Stimulated activated CD8-positive, alpha-beta memory T cell treated with anti-CD3 and anti-CD28 coated beads, Interleukin-12 subunit alpha, Interleukin-12 subunit beta, amount 100 ng/mL, for 4 hours (primary cell): ENCODE measurements around the gene LRP5.
"Not testable (repeated sequence)": the region's sequence is repeated elsewhere in the genome, so short reads cannot be mapped to it uniquely, and the experiment has no call there.

Experiments
- DNase-seq: peaks from one replicate; pipeline ENCODE4 v3.0.0-alpha.2; 2020; ENCODE audit warnings: low read depth

LRP5 gene

DNA sequence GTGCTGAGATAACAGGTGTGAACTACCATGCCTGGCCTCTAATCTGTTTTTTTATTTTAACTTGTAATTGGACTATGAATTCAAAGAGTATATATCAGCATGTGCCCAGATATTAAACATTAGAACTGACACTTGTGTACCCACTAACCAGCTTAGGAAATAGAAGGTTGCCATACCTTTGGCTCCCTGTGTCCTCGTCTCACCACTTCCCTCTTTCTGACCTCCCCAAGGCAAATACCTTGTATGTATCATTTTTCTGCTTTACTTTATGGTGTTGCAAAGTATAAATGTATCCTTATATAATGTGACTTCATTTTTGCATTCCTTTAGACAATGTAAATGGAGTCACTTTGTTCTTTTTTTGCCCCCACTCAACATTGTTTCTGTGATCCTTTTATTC lies 157.3 kb downstream of the LRP5 start:
- DNase-seq: no peak

DNA sequence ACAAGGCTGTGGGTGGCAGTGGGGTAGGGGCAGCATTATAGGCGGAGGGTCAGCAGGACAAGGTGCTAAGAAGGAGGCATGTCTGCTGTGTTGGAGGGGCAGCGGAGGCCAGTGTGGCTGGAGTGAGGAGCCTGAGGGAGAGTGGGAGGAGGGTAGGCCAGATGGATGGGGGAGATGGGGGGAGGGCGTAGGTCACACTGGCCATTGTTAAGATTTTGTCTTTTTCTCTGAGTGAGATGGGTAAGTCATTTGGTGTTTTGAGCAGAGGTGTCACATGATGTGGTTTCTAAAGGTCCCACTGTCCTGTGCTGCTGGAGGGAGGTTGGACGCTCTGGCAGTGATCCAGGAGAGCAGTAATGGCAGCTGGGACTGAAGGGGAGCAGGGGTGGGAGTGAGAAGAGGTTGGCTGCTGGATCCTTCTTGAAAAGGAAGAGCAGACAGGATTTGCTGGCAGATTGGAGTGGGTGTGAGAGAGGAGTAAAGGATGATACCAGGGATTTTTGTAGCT lies 158.0 kb downstream of the LRP5 start:
- DNase-seq: no peak

GRCh38 chr11:68471360-68472340 lies 159.3 kb downstream of the LRP5 start:
- DNase-seq: no peak

DNA sequence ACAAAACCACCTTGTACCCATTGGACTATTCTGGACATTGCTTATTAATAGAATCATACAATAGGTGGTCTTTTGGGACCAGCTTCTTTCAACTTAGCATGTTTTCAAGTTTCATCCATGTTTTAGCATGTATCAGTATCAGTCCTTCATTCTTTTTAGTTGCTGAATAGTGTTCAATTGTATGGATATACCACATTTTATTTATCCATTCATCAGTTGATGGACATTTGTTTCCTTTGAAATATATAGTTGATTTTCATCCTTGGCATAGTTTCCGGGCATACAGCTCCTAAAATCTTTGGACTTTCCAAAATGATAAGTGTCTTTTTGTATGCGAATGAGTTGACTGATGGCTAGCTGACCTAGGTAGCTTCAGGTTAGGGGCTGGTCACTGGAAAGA lies 160.4 kb downstream of the LRP5 start:
- DNase-seq: no peak

- no peak for DNase-seq
Observed at GRCh38 chr11:68473693-68474092, 161.3 kb downstream of the LRP5 start.

DNA sequence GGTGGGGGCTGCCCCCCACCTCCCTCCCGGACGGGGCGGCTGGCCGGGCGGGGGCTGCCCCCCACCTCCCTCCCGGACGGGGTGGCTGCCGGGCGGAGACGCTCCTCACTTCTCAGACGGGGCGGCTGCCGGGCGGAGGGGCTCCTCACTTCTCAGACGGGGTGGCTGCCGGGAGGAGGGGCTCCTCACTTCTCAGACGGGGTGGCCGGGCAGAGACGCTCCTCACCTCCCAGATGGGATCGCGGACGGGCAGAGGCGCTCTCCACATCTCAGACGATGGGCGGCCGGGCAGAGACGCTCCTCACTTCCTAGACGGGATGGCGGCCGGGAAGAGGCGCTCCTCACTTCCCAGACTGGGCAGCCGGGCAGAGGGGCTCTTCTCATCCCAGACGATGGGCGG lies 163.2 kb downstream of the LRP5 start:
- not testable (repeated sequence) for DNase-seq

- no peak for DNase-seq
Observed at GRCh38 chr11:68479390-68479789, 167.0 kb downstream of the LRP5 start.

DNA sequence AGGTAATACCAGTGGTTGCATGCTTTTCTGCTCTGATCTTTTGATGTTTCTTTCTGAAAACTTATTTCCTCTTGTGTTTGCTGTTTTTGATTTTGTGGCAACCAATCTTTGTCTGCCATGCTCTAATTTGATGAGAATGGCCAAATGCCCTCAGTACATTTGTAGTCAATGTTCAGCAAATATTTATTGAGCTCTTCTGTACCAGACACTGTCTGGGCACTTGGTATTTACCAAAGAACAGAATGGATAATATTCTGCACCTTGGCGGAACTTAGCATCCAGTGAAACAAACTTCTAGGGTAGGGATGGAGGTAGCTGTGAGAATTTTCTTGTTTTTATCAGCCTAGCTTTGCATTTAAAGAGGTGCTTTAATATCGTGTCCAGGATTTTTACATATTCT lies 167.8 kb downstream of the LRP5 start:
- no peak for DNase-seq

DNA sequence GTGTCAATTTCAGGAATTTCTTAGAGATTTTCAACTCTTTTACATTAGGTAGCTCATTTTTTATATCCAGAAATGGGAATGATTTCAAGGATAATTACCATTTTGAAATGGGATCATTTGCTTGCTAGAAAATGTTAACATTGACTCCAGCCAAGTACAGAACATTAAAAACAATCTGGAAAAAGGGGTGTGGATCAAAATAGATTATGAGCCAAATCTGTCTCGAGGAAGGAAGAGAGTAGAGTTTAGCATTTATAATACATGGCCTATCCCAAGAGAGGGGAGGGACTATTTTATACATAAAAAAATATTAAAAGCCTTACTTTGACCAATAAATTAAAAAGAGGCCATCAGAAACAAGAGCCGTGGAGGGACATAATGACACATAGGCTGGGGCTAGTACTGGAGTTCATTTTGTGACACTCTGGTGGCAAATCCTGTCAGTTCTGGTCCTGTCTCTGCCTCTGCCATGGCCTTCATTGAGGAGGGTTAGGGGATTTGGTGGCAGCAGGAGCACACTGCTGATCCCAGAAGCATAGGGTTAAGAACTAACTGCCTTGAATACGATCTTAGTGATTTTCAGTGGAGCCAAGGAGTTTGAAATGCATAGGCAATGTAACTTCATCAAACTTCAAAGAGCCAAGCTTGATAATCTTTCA lies 168.6 kb downstream of the LRP5 start:
- no peak for DNase-seq

DNA sequence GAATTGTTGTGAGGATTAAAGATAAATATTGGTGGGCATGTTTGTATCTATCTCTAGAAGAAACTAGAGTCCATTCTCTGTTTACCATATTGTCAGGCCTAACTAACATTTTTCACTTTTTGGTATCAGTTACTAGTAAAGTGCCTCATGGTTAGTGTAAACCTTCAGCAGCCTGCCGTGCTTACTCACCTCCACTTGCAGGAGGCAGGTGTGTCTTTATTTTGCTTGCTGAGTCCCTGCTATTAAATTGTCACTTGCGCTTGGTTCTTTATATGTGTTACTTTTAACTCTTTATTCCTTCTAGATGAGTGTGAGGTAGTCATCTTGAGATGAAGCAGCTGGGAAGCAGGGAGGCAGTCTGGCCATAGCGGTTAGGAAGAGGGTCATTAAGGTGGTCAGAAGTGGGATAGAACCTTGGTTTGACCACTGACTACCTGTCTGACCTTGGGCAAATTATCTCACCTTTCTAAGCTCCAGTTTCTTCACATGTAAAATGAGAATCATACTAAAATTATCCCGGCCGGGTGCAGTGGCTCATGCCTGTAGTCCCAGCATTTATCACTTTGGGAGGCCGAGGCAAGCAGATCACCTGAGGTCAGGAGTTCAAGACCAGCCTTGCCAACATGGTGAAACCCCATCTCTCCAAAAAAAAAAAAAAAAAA lies 169.3 kb downstream of the LRP5 start:
- no peak for DNase-seq

GRCh38 chr11:68488623-68489022 lies 176.2 kb downstream of the LRP5 start:
- no peak for DNase-seq

- DNase-seq: no peak
Observed at GRCh38 chr11:68495220-68495729, 182.9 kb downstream of the LRP5 start.

- DNase-seq: no peak
Observed at GRCh38 chr11:68495872-68496271, 183.5 kb downstream of the LRP5 start.

- DNase-seq: no peak
Observed at GRCh38 chr11:68497761-68498160, 185.4 kb downstream of the LRP5 start.

GRCh38 chr11:68498321-68498720 lies 185.9 kb downstream of the LRP5 start:
- DNase-seq: no peak
